AG04450 (cell line): ENCODE results near the gene CCDC24. TPM values are rescaled to one million over a fixed set of nuclear protein-coding genes. Genes with fewer than 3 reads are reported as not detected.

Source experiments
- CTCF ChIA-PET: fragments of 300-600, 350-600 bp; formaldehyde crosslinking; extraction: SDS; loops from one replicate; lab custom pipeline; 2022; ENCODE audit warnings: antibody characterized with exemption, inconsistent platforms; lab: Charles Lee
- POLR2A ChIA-PET: fragments of 350-600 bp; formaldehyde crosslinking; extraction: SDS; loops from one replicate; lab custom pipeline; 2021; ENCODE audit warnings: antibody characterized with exemption, inconsistent platforms; lab: Yijun Ruan, JAX
- DNase-seq: peaks from one replicate; pipeline ENCODE4 v3.0.0-alpha.2; 2011; ENCODE audit warnings: low read depth, low spot score
- H3K27ac ChIP-seq: one replicate; pipeline ENCODE4 v1.5.1; 2012; ENCODE audit warnings: low read depth, low read length, control low read depth
- H3K27me3 ChIP-seq: one replicate; pipeline ENCODE4 v1.6.0; 2012; ENCODE audit warnings: low read length; ENCODE audit not compliant: control insufficient read depth, insufficient read depth
- H3K4me3 ChIP-seq: 2 replicates; pipeline ENCODE4 v1.5.1; 2011; ENCODE audit warnings: mild to moderate bottlenecking, low read depth, low read length, control low read depth
- H3K9me3 ChIP-seq: 2 replicates; pipeline ENCODE4 v1.5.1; 2012; ENCODE audit warnings: low read length; ENCODE audit not compliant: control insufficient read depth, insufficient read depth
- polyA plus RNA-seq: library from polyadenylated mRNA; depleted of rRNA; stranded (reverse); fragments of >200 nt; gene quantifications from 2 replicates; pipeline ENCODE4 v1.2.3, GENCODE V29; 2011
- TF ChIP-seq, protein P1 (sequence below): IDR thresholded peaks from 2 replicates; pipeline ENCODE4 v1.5.1; 2011; ENCODE audit warnings: low read depth, low read length, control low read depth, inconsistent platforms

The CCDC24 gene
- polyA plus RNA-seq, 1 experiment, result 1.1 TPM

DNA sequence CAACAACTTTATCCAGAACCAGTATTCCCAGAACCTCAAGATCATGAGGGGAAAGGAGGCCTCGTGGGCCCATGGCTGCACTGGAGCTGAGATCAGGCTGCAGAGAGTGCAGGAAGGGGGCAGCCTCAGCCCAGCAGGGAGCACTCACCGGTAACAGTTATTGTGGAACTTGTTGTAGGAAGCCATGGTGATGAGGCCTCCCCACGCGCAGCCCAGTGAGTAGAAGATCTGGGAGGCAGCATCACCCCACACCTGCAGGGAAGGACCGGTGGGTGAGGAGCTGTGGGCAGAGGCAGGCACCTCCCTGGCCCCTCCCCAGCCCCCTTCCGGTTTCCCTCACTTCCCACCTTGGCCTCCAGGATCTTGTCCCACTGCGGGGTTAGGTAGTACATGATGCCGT, 10.8 kb downstream of the CCDC24 start:
- POLR2A ChIA-PET, result interaction anchor here (0.6 kb wide), 1 partner anchor 9 kb away, joined by 4 read pairs; no protein-coding TSS in a partner anchor
- no peaks in the 10 kb centered on the region for H3K27me3 ChIP-seq
- H3K27ac ChIP-seq, result no peak overlapping the region
- CTCF ChIA-PET, result interaction anchor here (1.8 kb wide), 1 partner anchor 46 kb away, joined by 7 read pairs; no protein-coding TSS in a partner anchor
- no peak for DNase-seq
- no peak overlapping the region for H3K4me3 ChIP-seq
- H3K9me3 ChIP-seq, result no peaks in the 10 kb centered on the region
- TF ChIP-seq, protein P1, sequence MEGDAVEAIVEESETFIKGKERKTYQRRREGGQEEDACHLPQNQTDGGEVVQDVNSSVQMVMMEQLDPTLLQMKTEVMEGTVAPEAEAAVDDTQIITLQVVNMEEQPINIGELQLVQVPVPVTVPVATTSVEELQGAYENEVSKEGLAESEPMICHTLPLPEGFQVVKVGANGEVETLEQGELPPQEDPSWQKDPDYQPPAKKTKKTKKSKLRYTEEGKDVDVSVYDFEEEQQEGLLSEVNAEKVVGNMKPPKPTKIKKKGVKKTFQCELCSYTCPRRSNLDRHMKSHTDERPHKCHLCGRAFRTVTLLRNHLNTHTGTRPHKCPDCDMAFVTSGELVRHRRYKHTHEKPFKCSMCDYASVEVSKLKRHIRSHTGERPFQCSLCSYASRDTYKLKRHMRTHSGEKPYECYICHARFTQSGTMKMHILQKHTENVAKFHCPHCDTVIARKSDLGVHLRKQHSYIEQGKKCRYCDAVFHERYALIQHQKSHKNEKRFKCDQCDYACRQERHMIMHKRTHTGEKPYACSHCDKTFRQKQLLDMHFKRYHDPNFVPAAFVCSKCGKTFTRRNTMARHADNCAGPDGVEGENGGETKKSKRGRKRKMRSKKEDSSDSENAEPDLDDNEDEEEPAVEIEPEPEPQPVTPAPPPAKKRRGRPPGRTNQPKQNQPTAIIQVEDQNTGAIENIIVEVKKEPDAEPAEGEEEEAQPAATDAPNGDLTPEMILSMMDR, result no peak

DNA sequence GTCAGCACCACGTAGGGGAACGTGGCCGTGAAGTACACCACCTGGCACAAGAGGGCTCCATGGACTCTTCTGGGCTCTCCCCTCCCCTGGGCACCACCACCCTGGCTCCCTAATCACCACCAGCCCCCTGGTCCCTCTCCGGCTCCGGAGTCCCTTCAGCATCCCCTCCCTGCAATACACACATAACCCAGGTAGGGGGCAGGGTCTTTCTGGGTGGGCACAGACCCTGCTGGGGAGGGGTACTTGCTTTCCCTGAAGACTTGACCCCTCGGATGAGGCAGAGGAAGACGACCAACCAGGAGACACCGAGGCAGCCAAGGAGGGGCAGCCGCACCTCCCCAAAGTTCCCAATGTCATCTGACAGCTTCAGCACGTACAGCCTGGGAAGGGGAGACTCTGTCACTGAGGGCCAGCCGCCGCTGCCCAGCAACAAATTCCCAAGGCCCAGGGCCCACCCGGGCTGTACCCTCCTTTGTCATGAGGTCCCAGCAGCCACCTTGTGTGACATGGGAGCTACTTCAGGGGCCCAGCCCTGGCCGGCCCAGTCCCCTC, 11.3 kb downstream of the CCDC24 start:
- DNase-seq, result no peak
- TF ChIP-seq, protein P1, result peak; percentile 24; the same call in 1 of the 2 replicates
- Histone ChIP-seq H3K4me3 (no peak overlapping the region), H3K9me3 (no peaks in the 10 kb centered on the region), H3K27me3 (no peaks in the 10 kb centered on the region), H3K27ac (no peak overlapping the region)
- ChIA-PET POLR2A (interaction anchor here (0.6 kb wide), 1 partner anchor 9 kb away, joined by 4 read pairs; no protein-coding TSS in a partner anchor), CTCF (interaction anchor here (0.7 to 1.8 kb wide), 2 partner anchors 46 to 1157 kb away, joined by 7 to 9 read pairs; no protein-coding TSS in a partner anchor)

DNA sequence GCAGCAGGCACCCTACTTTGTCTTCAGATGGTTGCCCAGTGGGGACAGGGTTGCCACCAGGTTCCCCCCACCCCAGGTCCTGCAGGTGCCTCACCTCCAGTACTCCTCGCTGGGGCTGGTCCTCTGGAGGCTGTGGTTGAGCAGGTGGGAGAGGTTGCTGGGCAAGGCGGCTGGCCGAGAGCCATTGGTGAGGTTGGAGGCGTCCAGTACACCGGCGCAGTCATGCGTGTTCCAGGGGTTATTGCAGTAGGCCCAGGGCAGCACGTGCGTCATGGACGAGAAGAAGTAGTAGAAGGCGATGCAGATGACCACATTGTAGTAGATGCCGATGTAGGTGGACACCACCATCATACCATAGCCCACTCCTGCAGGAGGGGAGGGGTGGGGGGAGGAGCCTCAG, 16.9 kb downstream of the CCDC24 start:
- H3K4me3 ChIP-seq, result no peak overlapping the region
- ChIA-PET CTCF (no interaction called here), POLR2A (no interaction called here)
- TF ChIP-seq, protein P1, result no peak
- no peaks in the 10 kb centered on the region for H3K27me3 ChIP-seq
- no peaks in the 10 kb centered on the region for H3K9me3 ChIP-seq
- no peak for DNase-seq
- no peak overlapping the region for H3K27ac ChIP-seq

DNA sequence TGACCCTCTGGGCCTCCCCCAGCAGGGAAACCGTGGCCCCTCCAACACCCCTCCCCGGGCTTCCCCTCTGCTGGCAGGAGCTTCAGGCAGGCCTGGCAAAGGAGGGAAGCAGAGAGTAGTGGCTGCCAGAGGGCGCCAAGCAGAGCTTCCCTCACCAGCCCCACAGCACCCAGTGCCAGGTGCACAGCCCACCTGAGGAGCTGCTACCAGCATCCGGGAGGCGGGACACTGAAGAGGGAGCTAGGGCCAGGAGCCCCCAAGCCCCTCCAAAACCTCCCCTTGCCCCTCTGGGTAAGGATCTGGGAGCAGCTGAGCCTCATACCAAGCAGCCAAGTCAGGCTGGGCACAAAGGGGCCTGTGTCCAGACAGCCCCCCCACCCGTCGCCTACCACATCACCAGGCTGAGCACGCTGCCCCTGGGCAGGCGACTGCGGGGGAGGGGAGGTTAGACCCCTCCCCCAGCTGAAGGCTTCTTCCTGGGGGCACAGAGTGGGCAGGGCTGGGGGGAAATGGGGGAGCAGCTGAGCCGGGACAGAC, 19.6 kb downstream of the CCDC24 start:
- no peak overlapping the region for H3K27ac ChIP-seq
- TF ChIP-seq, protein P1, result no peak
- ChIA-PET POLR2A (no interaction called here), CTCF (interaction anchor here (0.7 to 1.6 kb wide), 3 partner anchors 10 to 37 kb away, joined by 3 read pairs; no protein-coding TSS in a partner anchor)
- no peak for DNase-seq
- no peaks in the 10 kb centered on the region for H3K27me3 ChIP-seq
- no peak overlapping the region for H3K4me3 ChIP-seq
- no peaks in the 10 kb centered on the region for H3K9me3 ChIP-seq

DNA sequence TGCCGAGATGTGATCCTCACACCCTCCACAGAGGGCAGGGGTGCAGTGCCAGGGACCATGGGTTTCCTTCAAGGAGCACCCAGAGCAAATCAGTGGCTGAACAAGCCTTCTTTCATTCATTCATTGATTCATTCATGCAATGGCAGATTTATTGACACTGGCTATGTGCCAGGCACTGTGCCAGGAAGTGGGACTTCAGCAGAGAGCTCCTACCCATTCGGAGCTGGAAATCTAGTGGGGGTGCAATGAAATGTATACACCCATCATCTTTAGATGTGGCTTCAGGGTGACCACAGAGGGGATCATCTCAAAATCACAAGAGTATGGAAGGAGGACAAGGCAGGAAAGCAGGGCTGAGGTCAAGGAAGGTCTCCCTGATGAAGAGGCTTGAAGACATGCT, 21.0 kb downstream of the CCDC24 start:
- no peak overlapping the region for H3K27ac ChIP-seq
- TF ChIP-seq, protein P1, result no peak
- no peaks in the 10 kb centered on the region for H3K9me3 ChIP-seq
- POLR2A ChIA-PET, result no interaction called here
- H3K4me3 ChIP-seq, result no peak overlapping the region
- CTCF ChIA-PET, result interaction anchor here (1.6 kb wide), 1 partner anchor 35 kb away, joined by 3 read pairs; no protein-coding TSS in a partner anchor
- DNase-seq, result no peak
- no peaks in the 10 kb centered on the region for H3K27me3 ChIP-seq
